ENCODE measurements around the gene ABHD17C.

- TF ChIP-seq CTCF (conservative IDR thresholded peaks at IDR 0.05; ENCODE audit: low read depth in 2 of 2) (no peak), EZH2phosphoT487 (IDR thresholded peaks at IDR 0.05; ENCODE audit: unreplicated experiment) (no peak), EZH2 (IDR thresholded peaks at IDR 0.05; ENCODE audit: low read depth, unreplicated experiment) (no peak), POLR2AphosphoS5 (IDR thresholded peaks at IDR 0.05; ENCODE audit: low read depth) (no peak), REST (IDR thresholded peaks at IDR 0.05; ENCODE audit: unreplicated experiment) (no peak), CREB1 (CRISPR knock-in tag; IDR thresholded peaks at IDR 0.05; ENCODE audit: low read depth) (no peak), ETS1 (IDR thresholded peaks at IDR 0.05) (no peak), NANOG (IDR thresholded peaks at IDR 0.05; ENCODE audit: borderline replicate concordance) (no peak), STAT1 (IDR thresholded peaks at IDR 0.05; ENCODE audit: unreplicated experiment) (no peak), ZNF114 (CRISPR knock-in tag; IDR thresholded peaks at IDR 0.05) (no peak)
Measured at GRCh38 chr15:80750575-80750974, 55.5 kb downstream of the ABHD17C start.
